OCI-LY7 (cell line): ENCODE data around the gene ERC1. TPM values are rescaled to one million over a fixed set of nuclear protein-coding genes. Genes with fewer than 3 reads are reported as not detected.

Source experiments
- BruUV-seq: library from RNA; stranded (reverse); fragments of 400-500 nt; replicated peaks from 2 replicates; lab custom pipeline; 2021; lab: Mats Ljungman, UMichigan
- CTCF ChIA-PET: fragments of 300-600 bp; sonication (Branson Sonifier 250); formaldehyde crosslinking; loops from one replicate; lab custom pipeline; 2022; ENCODE audit warnings: antibody characterized with exemption; ENCODE audit not compliant: unreplicated experiment; lab: Charles Lee
- POLR2A ChIA-PET: fragments of 300-600 bp; sonication (Branson Sonifier 250); formaldehyde crosslinking; loops from one replicate; lab custom pipeline; 2022; ENCODE audit warnings: antibody characterized with exemption; lab: Charles Lee
- DNase-seq: peaks from one replicate; pipeline ENCODE4 v3.0.0-alpha.2; 2015; ENCODE audit warnings: low spot score
- H2AFZ ChIP-seq: fragments of 200-600 bp; sonication (generic), shearing (Covaris generic); 2 replicates; pipeline ENCODE4 v1.6.1; 2014; ENCODE audit warnings: mild to moderate bottlenecking, antibody characterized with exemption, low read length, moderate library complexity
- H3K27ac ChIP-seq: fragments of 200-600 bp; sonication (generic); 2 replicates; pipeline ENCODE4 v1.5.1; 2014; ENCODE audit warnings: mixed run types, low read depth, mild to moderate bottlenecking, moderate library complexity, low read length, inconsistent platforms; ENCODE audit not compliant: poor library complexity, severe bottlenecking
- H3K36me3 ChIP-seq: fragments of 200-600 bp; sonication (generic); 2 replicates; pipeline ENCODE4 v1.6.1; 2014; ENCODE audit warnings: mild to moderate bottlenecking, antibody characterized with exemption, low read length, moderate library complexity, mixed read lengths; ENCODE audit not compliant: insufficient read depth
- H3K4me1 ChIP-seq: fragments of 200-600 bp; sonication (generic); 2 replicates; pipeline ENCODE4 v1.5.1; 2014; ENCODE audit warnings: mild to moderate bottlenecking, low read length; ENCODE audit not compliant: insufficient read depth, poor library complexity, severe bottlenecking
- H3K4me2 ChIP-seq: fragments of 200-600 bp; sonication (generic); 2 replicates; pipeline ENCODE4 v1.6.1; 2014; ENCODE audit warnings: mild to moderate bottlenecking, low read length
- H3K4me3 ChIP-seq: fragments of 200-600 bp; sonication (generic); 2 replicates; pipeline ENCODE4 v1.5.1; 2014; ENCODE audit warnings: mild to moderate bottlenecking, low read depth, low read length; ENCODE audit not compliant: poor library complexity, severe bottlenecking
- H3K79me2 ChIP-seq: fragments of 200-600 bp; sonication (generic); 2 replicates; pipeline ENCODE4 v1.6.1; 2016; ENCODE audit warnings: low read depth, mild to moderate bottlenecking, low read length, moderate library complexity, mixed read lengths; ENCODE audit not compliant: insufficient read depth
- H3K9me2 ChIP-seq: fragments of 200-600 bp; sonication (generic); 2 replicates; pipeline ENCODE4 v1.6.1; 2016; ENCODE audit warnings: mild to moderate bottlenecking, low read length, mixed read lengths; ENCODE audit not compliant: insufficient read depth
- H3K9me3 ChIP-seq: fragments of 200-600 bp; sonication (generic); 2 replicates; pipeline ENCODE4 v1.6.1; 2014; ENCODE audit warnings: mild to moderate bottlenecking, mixed run types, low read length, mixed read lengths
- H4K20me1 ChIP-seq: fragments of 200-600 bp; sonication (generic); 2 replicates; pipeline ENCODE4 v1.6.1; 2014; ENCODE audit warnings: mild to moderate bottlenecking, antibody characterized with exemption, low read length, moderate library complexity, mixed read lengths; ENCODE audit not compliant: insufficient read depth
- EZH2phosphoT487 ChIP-seq: fragments of 200-600 bp; sonication (generic); IDR thresholded peaks from 2 replicates; pipeline ENCODE4 v1.6.1; 2018; ENCODE audit warnings: low read depth, borderline replicate concordance, mild to moderate bottlenecking, mixed run types, antibody characterized with exemption, low read length, moderate library complexity, mixed read lengths
- intact Hi-C: fragments of 100-400 bp; cut with micrococcal nuclease; formaldehyde crosslinking; loops from one replicate; pipeline ENCODE4 v1.10.0; 2022; ENCODE audit not compliant: unreplicated experiment
- total RNA-seq, 2 experiments: library from RNA; depleted of rRNA in 1 of 2; stranded (reverse); fragments of >200 nt in 1 of 2; shearing (Covaris generic) in 1 of 2; gene quantifications; 2 replicates each; pipeline ENCODE4 v1.2.3, GENCODE V29; 2014 to 2022
- TF ChIP-seq, protein P1 (sequence below): fragments of 200-600 bp; sonication (generic); conservative IDR thresholded peaks from 2 replicates; pipeline ENCODE4 v1.5.1; 2014; ENCODE audit warnings: mild to moderate bottlenecking, antibody characterized with exemption, low read length, moderate library complexity, mixed read lengths

Gene ERC1
- total RNA-seq, 2 experiments from 2014 or later, result 26.9 to 86.9 TPM

DNA sequence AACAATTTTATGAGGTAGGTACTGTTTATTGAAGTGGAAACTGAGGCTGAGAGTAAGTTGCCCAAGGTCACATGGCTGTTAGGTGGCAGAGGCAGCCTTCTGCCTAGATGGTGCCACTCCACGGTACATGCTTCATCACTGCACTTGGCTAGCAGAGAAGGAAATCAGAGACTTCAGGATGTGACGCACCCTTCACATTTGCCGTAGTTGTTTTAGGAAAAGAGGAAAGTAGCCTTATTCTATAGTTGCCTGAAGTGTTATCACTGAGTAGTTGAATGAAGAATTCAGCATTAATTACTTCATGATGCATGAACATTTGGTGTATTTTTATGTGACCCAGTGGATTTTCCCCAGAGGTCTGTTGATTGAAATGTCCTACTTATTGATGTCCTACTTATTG, 55.7 kb downstream of the ERC1 start:
- Histone ChIP-seq H3K27ac (no peak overlapping the region), H2AFZ (no peak overlapping the region)
- no TSS peak for BruUV-seq

DNA sequence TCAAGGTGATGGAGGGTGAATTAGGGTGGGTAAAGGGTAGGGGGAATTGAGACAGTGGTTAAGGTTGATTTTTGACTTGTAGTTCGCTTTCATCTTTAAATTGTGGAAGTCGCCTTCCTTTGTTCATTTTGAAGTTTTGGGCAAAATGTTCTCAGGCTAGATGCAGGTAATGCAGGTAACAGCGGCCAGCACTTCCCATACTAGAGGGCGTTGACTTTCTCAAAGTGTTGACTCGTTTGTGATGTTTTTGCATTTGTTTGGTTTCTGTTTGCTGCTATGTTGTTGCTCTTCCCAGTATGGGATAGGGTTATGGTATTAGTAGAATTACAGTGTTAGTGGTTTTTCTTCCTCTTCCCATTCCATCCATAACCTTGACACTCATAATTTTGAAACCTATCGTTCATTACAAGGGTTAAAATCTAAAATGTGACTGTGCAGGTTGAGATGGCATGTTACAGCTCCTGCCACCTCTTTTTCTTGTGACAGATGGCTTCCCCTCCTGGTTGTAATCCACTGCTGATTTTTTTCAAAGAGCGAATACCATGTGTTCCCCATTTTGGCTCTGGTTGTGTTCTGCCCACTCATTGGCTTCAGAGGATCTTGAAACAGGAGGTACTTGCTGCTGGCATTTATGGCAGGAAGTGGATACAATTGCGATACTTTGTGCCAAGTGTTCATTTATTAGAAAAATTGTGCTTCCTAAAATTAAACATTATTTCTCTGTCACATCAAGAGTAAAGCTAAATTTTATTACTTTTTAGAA, 57.1 kb downstream of the ERC1 start:
- POLR2A ChIA-PET, result interaction anchor here (1.1 kb wide), 1 partner anchor 11 kb away, joined by 3 read pairs; no protein-coding TSS in a partner anchor
- TF ChIP-seq EZH2phosphoT487, result no peak
- TF ChIP-seq, protein P1, sequence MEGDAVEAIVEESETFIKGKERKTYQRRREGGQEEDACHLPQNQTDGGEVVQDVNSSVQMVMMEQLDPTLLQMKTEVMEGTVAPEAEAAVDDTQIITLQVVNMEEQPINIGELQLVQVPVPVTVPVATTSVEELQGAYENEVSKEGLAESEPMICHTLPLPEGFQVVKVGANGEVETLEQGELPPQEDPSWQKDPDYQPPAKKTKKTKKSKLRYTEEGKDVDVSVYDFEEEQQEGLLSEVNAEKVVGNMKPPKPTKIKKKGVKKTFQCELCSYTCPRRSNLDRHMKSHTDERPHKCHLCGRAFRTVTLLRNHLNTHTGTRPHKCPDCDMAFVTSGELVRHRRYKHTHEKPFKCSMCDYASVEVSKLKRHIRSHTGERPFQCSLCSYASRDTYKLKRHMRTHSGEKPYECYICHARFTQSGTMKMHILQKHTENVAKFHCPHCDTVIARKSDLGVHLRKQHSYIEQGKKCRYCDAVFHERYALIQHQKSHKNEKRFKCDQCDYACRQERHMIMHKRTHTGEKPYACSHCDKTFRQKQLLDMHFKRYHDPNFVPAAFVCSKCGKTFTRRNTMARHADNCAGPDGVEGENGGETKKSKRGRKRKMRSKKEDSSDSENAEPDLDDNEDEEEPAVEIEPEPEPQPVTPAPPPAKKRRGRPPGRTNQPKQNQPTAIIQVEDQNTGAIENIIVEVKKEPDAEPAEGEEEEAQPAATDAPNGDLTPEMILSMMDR, result no peak
- Histone ChIP-seq H3K4me3 (no peak overlapping the region), H4K20me1 (no peaks in the 10 kb centered on the region), H3K27ac (no peak overlapping the region), H2AFZ (no peak overlapping the region), H3K79me2 (peaks cover 12% of the 10 kb centered on the region; the same call in 1 of the 2 replicates), H3K9me3 (no peaks in the 10 kb centered on the region), H3K4me1 (no peaks in the 10 kb centered on the region), H3K36me3 (no peaks in the 10 kb centered on the region), H3K9me2 (no peaks in the 10 kb centered on the region), H3K4me2 (no peak overlapping the region)
- intact Hi-C loops, result no loop called here
- BruUV-seq, result no TSS peak
- CTCF ChIA-PET, result no interaction called here
- DNase-seq, result no peak

More for the DNA sequence above, 55.7 kb downstream of the ERC1 start:
- DNase-seq, result no peak
- no peak for TF ChIP-seq EZH2phosphoT487
- TF ChIP-seq, protein P1, result no peak
- no peaks in the 10 kb centered on the region for H3K4me1 ChIP-seq
- intact Hi-C loops, result no loop called here
- ChIA-PET CTCF (no interaction called here), POLR2A (interaction anchor here (0.6 kb wide), 1 partner anchor 21 kb away, joined by 5 read pairs; no protein-coding TSS in a partner anchor)
- no peak overlapping the region for H3K4me2 ChIP-seq
- H4K20me1 ChIP-seq, result no peaks in the 10 kb centered on the region
- H3K79me2 ChIP-seq, result peaks cover 12% of the 10 kb centered on the region; the same call in 1 of the 2 replicates
- no peaks in the 10 kb centered on the region for H3K9me3 ChIP-seq
- no peaks in the 10 kb centered on the region for H3K36me3 ChIP-seq
- no peaks in the 10 kb centered on the region for H3K9me2 ChIP-seq
- H3K4me3 ChIP-seq, result no peak overlapping the region
